ENCODE results near the gene ANGPTL4.
"Not testable (repeated sequence)": the region's sequence is repeated elsewhere in the genome, so short reads cannot be mapped to it uniquely, and the experiment has no call there.

ANGPTL4 gene

DNA sequence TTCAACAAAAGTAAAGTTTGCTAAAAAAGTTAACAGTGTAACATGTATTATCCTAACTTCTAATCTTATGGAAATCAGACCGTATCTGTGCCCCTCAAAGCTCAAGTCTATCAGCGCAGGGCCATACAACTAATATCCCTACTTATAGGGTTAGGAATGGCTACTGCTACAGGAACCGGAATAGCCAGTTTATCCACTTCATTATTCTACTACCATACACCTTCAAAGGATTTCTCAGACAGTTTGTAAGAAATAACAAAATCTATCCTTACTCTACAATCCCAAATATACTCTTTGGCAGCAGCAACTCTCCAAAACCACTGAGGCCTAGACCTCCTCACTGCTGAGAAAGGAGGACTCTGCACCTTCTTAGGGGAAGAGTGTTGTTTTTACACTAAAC, 21.6 kb downstream of the ANGPTL4 start:
- H3K9ac ChIP-seq (ENCODE audit: insufficient read length, low read depth); H3K4me1 ChIP-seq (ENCODE audit: insufficient read depth, insufficient read length); H3K4me3 ChIP-seq (ENCODE audit: insufficient read length, low read depth); H3K36me3 ChIP-seq (ENCODE audit: insufficient read depth, insufficient read length, low read length); H3K27me3 ChIP-seq (ENCODE audit: insufficient read depth, insufficient read length); DNase-seq (ENCODE audit: low read depth, low spot score): not testable (repeated sequence)
- peaks cover 12% of the 10 kb centered on the region; the same call in 1 of the 2 replicates for H3K9me3 ChIP-seq (ENCODE audit: insufficient read depth, low read length)

GRCh38 chr19:8386419-8386818, 22.5 kb downstream of the ANGPTL4 start:
- not testable (repeated sequence) for H3K27me3 ChIP-seq (ENCODE audit: insufficient read depth, insufficient read length); H3K4me1 ChIP-seq (ENCODE audit: insufficient read depth, insufficient read length); DNase-seq (ENCODE audit: low read depth, low spot score); H3K4me3 ChIP-seq (ENCODE audit: insufficient read length, low read depth); H3K9ac ChIP-seq (ENCODE audit: insufficient read length, low read depth); H3K36me3 ChIP-seq (ENCODE audit: insufficient read depth, insufficient read length, low read length)
- H3K9me3 ChIP-seq (ENCODE audit: insufficient read depth, low read length), result peaks cover 12% of the 10 kb centered on the region; the same call in 1 of the 2 replicates

DNA sequence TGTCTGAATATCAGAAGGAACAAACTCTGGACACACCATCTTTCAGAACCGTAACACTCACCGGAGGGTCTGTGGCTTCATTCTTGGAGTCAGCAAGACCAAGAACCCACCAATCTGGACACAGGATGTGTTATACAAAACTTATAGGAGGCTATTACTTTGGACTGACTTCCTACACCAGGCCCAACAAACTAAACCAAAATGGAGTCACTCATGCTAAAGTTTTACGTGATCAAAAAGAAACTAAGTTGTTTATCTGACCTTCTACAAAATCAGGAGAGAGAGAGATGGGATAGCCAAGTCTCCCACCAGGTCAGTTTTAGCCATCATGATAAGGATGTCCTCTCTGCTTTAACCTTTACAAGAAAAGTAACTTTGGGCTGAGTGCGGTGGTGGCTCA, 23.0 kb downstream of the ANGPTL4 start:
- Histone ChIP-seq H3K4me1 (ENCODE audit: insufficient read depth, insufficient read length) (peaks cover 11% of the 10 kb centered on the region), H3K27me3 (ENCODE audit: insufficient read depth, insufficient read length) (no peaks in the 10 kb centered on the region), H3K36me3 (ENCODE audit: insufficient read depth, insufficient read length, low read length) (peaks cover 6% of the 10 kb centered on the region), H3K4me3 (ENCODE audit: insufficient read length, low read depth) (no peak overlapping the region), H3K9me3 (ENCODE audit: insufficient read depth, low read length) (peaks cover 12% of the 10 kb centered on the region; the same call in 1 of the 2 replicates), H3K9ac (ENCODE audit: insufficient read length, low read depth) (no peak overlapping the region)
- TF ChIP-seq SUZ12 (IDR thresholded peaks at IDR 0.05; ENCODE audit: extremely low read depth, insufficient read depth, insufficient read length), result no peak
- TF ChIP-seq ZNF274 (IDR thresholded peaks at IDR 0.05; ENCODE audit: low read depth, low read length), result no peak
- no peak for TF ChIP-seq YY1 (IDR thresholded peaks at IDR 0.05; ENCODE audit: insufficient read depth, insufficient read length)
- DNase-seq (ENCODE audit: low read depth, low spot score), result no peak

DNA sequence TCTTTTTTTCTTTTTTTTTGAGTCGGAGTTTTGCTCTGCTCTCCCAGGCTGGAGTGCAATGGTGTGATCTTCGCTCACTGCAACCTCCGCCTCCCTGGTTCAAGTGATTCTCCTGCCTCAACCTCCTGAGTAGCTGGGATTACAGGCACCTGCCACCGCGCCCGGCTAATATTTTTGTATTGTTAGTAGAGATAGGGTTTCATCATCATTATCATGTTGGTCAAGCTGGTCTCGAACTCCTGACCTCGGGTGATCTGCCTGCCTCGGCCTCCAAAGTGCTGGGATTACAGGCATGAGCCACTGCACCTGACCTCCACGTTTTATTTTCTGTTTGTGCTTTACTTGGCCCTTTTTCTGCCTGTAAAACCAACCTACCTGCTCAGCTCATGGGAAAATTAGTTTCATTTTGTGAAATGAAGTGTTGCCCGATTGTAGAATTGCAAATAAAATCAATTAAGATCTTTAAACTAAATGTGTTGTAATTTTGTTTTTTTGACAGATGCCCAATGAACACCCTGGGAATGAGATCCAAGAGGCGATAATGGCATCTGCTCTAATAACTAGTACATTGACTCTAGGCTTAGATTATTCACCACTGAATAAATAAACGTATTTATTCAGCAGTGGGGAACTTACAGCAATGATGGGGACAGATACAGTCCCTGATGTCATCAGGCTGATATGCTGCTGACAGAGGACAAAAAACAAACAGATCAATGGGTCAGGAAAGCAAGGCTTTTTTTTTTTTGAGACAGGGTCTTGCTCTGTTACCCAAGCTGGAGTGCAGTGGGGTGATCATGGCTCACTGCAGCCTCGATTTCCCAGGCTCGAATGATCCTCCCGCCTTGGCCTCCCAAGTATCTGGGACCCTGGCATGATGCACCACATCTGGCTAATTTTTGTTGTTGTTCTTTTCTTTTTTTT, 24.0 kb downstream of the ANGPTL4 start:
- no peaks in the 10 kb centered on the region for H3K27me3 ChIP-seq (ENCODE audit: insufficient read depth, insufficient read length)
- peaks cover 14% of the 10 kb centered on the region for H3K4me1 ChIP-seq (ENCODE audit: insufficient read depth, insufficient read length)
- peaks cover 7% of the 10 kb centered on the region for H3K36me3 ChIP-seq (ENCODE audit: insufficient read depth, insufficient read length, low read length)
- no peak overlapping the region for H3K9ac ChIP-seq (ENCODE audit: insufficient read length, low read depth)
- no peak for DNase-seq (ENCODE audit: low read depth, low spot score)
- peaks cover 12% of the 10 kb centered on the region; the same call in 1 of the 2 replicates for H3K9me3 ChIP-seq (ENCODE audit: insufficient read depth, low read length)
- TF ChIP-seq ZNF274 (IDR thresholded peaks at IDR 0.05; ENCODE audit: low read depth, low read length) (no peak), YY1 (IDR thresholded peaks at IDR 0.05; ENCODE audit: insufficient read depth, insufficient read length) (no peak), SUZ12 (IDR thresholded peaks at IDR 0.05; ENCODE audit: extremely low read depth, insufficient read depth, insufficient read length) (no peak)
- no peak overlapping the region for H3K4me3 ChIP-seq (ENCODE audit: insufficient read length, low read depth)

- no peak for TF ChIP-seq SUZ12 (IDR thresholded peaks at IDR 0.05; ENCODE audit: extremely low read depth, insufficient read depth, insufficient read length)
- no peak for TF ChIP-seq YY1 (IDR thresholded peaks at IDR 0.05; ENCODE audit: insufficient read depth, insufficient read length)
- TF ChIP-seq ZNF274 (IDR thresholded peaks at IDR 0.05; ENCODE audit: low read depth, low read length), result no peak
- Histone ChIP-seq H3K27me3 (ENCODE audit: insufficient read depth, insufficient read length) (no peaks in the 10 kb centered on the region), H3K9me3 (ENCODE audit: insufficient read depth, low read length) (peaks cover 12% of the 10 kb centered on the region; the same call in 1 of the 2 replicates), H3K36me3 (ENCODE audit: insufficient read depth, insufficient read length, low read length) (peaks cover 12% of the 10 kb centered on the region), H3K4me1 (ENCODE audit: insufficient read depth, insufficient read length) (peaks cover 18% of the 10 kb centered on the region), H3K9ac (ENCODE audit: insufficient read length, low read depth) (no peak overlapping the region), H3K4me3 (ENCODE audit: insufficient read length, low read depth) (no peak overlapping the region)
- no peak for DNase-seq (ENCODE audit: low read depth, low spot score)
These were observed 24.6 kb downstream of the ANGPTL4 start for GRCh38 chr19:8388612-8388958.

DNA sequence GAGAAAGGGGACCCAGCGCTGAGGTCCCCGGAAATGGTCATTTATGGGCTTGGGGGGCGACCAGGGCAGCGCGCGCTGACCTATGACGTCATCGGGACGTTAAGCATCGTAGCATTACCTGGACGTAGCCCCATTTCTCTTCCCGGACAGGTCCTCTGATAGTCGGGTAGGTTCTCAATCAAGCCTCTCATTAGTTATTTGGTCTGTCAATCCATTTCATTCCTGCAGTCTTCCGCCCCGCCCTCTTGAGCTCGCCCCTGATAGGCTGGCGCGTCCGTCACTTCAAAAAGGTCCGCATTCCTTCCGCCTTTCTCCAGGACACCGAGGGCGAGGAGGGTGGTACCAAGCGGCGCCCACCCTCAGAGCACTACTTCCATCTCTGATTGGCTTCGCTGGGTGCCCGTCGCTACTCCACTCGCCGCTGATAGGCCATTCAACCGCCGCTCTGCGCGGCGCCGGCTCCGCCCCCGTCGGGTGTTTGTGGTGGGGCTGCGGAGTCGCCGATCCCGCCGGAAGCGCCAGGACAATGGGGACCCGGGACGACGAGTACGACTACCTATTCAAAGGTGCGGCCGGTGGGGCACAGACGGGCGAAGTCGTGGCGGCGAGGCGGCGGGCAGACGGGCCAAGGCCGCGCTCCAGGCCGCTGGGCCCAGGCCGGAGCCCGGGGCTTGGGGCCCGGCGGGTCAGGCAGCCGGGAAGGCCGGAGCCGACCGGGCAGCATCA, 26.1 kb downstream of the ANGPTL4 start, which contains the start of gene RAB11B:
Gene RAB11B, plus strand, starts transcription at position 470 of the 726 bp plus-strand sequence. Its CDS starts 57 bp downstream, at position 527.
- H3K36me3 ChIP-seq (ENCODE audit: insufficient read depth, insufficient read length, low read length), result peaks cover 19% of the 10 kb centered on the region
- H3K4me3 ChIP-seq (ENCODE audit: insufficient read length, low read depth), result peak within 1 kb of the TSS; percentile 97
- peak; percentile 100 for DNase-seq (ENCODE audit: low read depth, low spot score)
- H3K9me3 ChIP-seq (ENCODE audit: insufficient read depth, low read length), result peaks cover 12% of the 10 kb centered on the region; the same call in 1 of the 2 replicates
- peaks cover 18% of the 10 kb centered on the region for H3K4me1 ChIP-seq (ENCODE audit: insufficient read depth, insufficient read length)
- H3K27me3 ChIP-seq (ENCODE audit: insufficient read depth, insufficient read length), result no peaks in the 10 kb centered on the region
- H3K9ac ChIP-seq (ENCODE audit: insufficient read length, low read depth), result peak within 1 kb of the TSS; percentile 99
- no peak for TF ChIP-seq ZNF274 (IDR thresholded peaks at IDR 0.05; ENCODE audit: low read depth, low read length)
- no peak for TF ChIP-seq YY1 (IDR thresholded peaks at IDR 0.05; ENCODE audit: insufficient read depth, insufficient read length)
- TF ChIP-seq SUZ12 (IDR thresholded peaks at IDR 0.05; ENCODE audit: extremely low read depth, insufficient read depth, insufficient read length), result no peak

- peak overlapping the region; percentile 97 for H3K4me3 ChIP-seq (ENCODE audit: insufficient read length, low read depth)
- no peaks in the 10 kb centered on the region for H3K27me3 ChIP-seq (ENCODE audit: insufficient read depth, insufficient read length)
- no peak for TF ChIP-seq ZNF274 (IDR thresholded peaks at IDR 0.05; ENCODE audit: low read depth, low read length)
- no peak for TF ChIP-seq YY1 (IDR thresholded peaks at IDR 0.05; ENCODE audit: insufficient read depth, insufficient read length)
- TF ChIP-seq SUZ12 (IDR thresholded peaks at IDR 0.05; ENCODE audit: extremely low read depth, insufficient read depth, insufficient read length), result no peak
- peaks cover 18% of the 10 kb centered on the region for H3K4me1 ChIP-seq (ENCODE audit: insufficient read depth, insufficient read length)
- H3K36me3 ChIP-seq (ENCODE audit: insufficient read depth, insufficient read length, low read length), result peaks cover 22% of the 10 kb centered on the region
- peaks cover 12% of the 10 kb centered on the region; the same call in 1 of the 2 replicates for H3K9me3 ChIP-seq (ENCODE audit: insufficient read depth, low read length)
- peak; percentile 86 for DNase-seq (ENCODE audit: low read depth, low spot score)
- peak overlapping the region; percentile 99 for H3K9ac ChIP-seq (ENCODE audit: insufficient read length, low read depth)
These were observed 26.6 kb downstream of the ANGPTL4 start for GRCh38 chr19:8390617-8390981.
